A673 (cell line): ENCODE data around the gene FBLN5. TPM values are rescaled to one million over a fixed set of nuclear protein-coding genes. Genes with fewer than 3 reads are reported as not detected.

Source experiments
- BruUV-seq: library from RNA; stranded (reverse); fragments of 400-500 nt; replicated peaks from 2 replicates; lab custom pipeline; 2021; lab: Mats Ljungman, UMichigan
- CTCF ChIA-PET: fragments of 300-600 bp; sonication (Branson Sonifier 250); formaldehyde crosslinking; loops from one replicate; lab custom pipeline; 2022; ENCODE audit warnings: antibody characterized with exemption; lab: Charles Lee
- POLR2A ChIA-PET: fragments of 300-600 bp; sonication (Branson Sonifier 250); formaldehyde crosslinking; loops from one replicate; lab custom pipeline; 2022; ENCODE audit warnings: antibody characterized with exemption; ENCODE audit not compliant: low non-redundant PET; lab: Charles Lee
- DNase-seq: peaks from one replicate; pipeline ENCODE4 v3.0.0-alpha.2; 2015; ENCODE audit warnings: low spot score
- H3K27ac ChIP-seq: fragments of 200-600 bp; sonication (generic); 2 replicates; pipeline ENCODE4 v1.5.1; 2016; ENCODE audit warnings: mixed run types, low read depth, mild to moderate bottlenecking, mixed read lengths, antibody characterized with exemption, low read length; ENCODE audit not compliant: poor library complexity, severe bottlenecking
- H3K27me3 ChIP-seq: fragments of 200-600 bp; sonication (generic); replicated peaks from 2 replicates; pipeline ENCODE4 v1.6.1; 2017; ENCODE audit warnings: mixed run types, low read depth, mild to moderate bottlenecking, mixed read lengths, antibody characterized with exemption, low read length; ENCODE audit not compliant: insufficient read depth, poor library complexity
- H3K36me3 ChIP-seq: fragments of 200-600 bp; sonication (generic); 2 replicates; pipeline ENCODE4 v1.6.1; 2016; ENCODE audit warnings: mixed run types, mild to moderate bottlenecking, mixed read lengths, antibody characterized with exemption, low read length; ENCODE audit not compliant: insufficient read depth, poor library complexity, severe bottlenecking
- H3K4me1 ChIP-seq: fragments of 200-600 bp; sonication (generic); 2 replicates; pipeline ENCODE4 v1.6.1; 2017; ENCODE audit warnings: mixed run types, mild to moderate bottlenecking, mixed read lengths, antibody characterized with exemption, low read length; ENCODE audit not compliant: insufficient read depth, poor library complexity, severe bottlenecking
- H3K4me3 ChIP-seq: fragments of 200-600 bp; sonication (generic); 2 replicates; pipeline ENCODE4 v1.5.1; 2016; ENCODE audit warnings: low read depth, mixed run types, mild to moderate bottlenecking, mixed read lengths, low read length; ENCODE audit not compliant: poor library complexity, severe bottlenecking
- H3K9me3 ChIP-seq: fragments of 200-600 bp; sonication (generic); 2 replicates; pipeline ENCODE4 v1.6.1; 2016; ENCODE audit warnings: mixed run types, low read depth, mild to moderate bottlenecking, mixed read lengths, antibody characterized with exemption, low read length; ENCODE audit not compliant: poor library complexity, severe bottlenecking
- CTCF ChIP-seq: fragments of 300-800, 200-600 bp; sonication (generic); conservative IDR thresholded peaks from 2 replicates; pipeline ENCODE4 v1.5.1; 2017; ENCODE audit warnings: low read depth, mild to moderate bottlenecking, antibody characterized with exemption, low read length, moderate library complexity, mixed read lengths
- EZH2 ChIP-seq: fragments of 200-600 bp; sonication (generic); IDR thresholded peaks from 2 replicates; pipeline ENCODE4 v1.6.1; 2017; ENCODE audit warnings: borderline replicate concordance, low read depth, mild to moderate bottlenecking, mixed read lengths, antibody characterized with exemption, low read length; ENCODE audit not compliant: poor library complexity, severe bottlenecking
- intact Hi-C: fragments of 100-400 bp; cut with micrococcal nuclease; formaldehyde crosslinking; loops from one replicate; pipeline ENCODE4 v1.10.0; 2022; ENCODE audit not compliant: unreplicated experiment
- total RNA-seq: library from RNA; stranded (reverse); gene quantifications from 2 replicates; pipeline ENCODE4 v1.2.3, GENCODE V29; 2021

FBLN5 gene
- total RNA-seq, 1 experiment from 2014 or later, result 10.7 TPM

- Histone ChIP-seq H3K36me3 (no peaks in the 10 kb centered on the region), H3K9me3 (no peaks in the 10 kb centered on the region), H3K27ac (no peak overlapping the region), H3K27me3 (no peaks in the 10 kb centered on the region), H3K4me3 (no peak overlapping the region), H3K4me1 (no peaks in the 10 kb centered on the region)
- TF ChIP-seq EZH2 (no peak), CTCF (no peak)
- no TSS peak for BruUV-seq
- intact Hi-C loops, result no loop called here
- DNase-seq, result no peak
- CTCF ChIA-PET, result no interaction called here
- POLR2A ChIA-PET, result no interaction called here
Measured at GRCh38 chr14:91890291-91890749, 57.2 kb downstream of the FBLN5 start.

DNA sequence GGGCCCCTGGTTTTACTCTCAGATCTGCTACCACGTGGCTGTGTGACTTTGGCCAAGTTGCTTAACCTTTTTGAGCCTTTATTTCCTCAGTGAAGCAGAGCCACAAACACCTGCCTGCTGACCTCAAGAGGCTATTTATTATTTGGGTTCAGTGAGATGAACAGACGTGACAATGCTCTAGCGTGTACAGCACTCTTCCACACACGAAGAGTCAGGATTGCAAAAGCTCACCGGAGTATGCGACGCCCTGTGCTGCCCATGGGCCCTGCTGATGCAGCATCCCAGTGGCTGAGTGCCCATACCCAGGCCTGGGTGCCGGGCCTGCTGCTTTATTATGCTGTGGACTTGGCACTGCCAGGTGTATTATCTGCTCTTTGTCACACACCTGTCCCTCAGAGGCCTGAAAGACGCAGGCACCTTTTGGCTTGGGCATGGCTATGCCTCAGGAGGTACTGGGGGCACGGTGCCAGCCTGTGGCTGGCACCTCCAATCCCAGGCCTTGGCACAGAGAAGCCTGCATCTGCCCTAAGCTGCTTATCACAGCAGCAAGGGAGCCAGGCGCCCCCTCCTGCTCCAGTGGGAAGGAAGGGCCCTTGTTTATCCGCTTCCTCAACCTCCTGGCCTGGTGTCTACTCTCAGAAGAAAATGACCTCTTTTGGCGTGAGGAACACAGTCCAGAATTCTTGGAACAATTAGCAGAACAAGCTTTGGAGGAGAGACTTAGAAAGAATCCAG lies 57.9 kb downstream of the FBLN5 start:
- TF ChIP-seq EZH2 (no peak), CTCF (no peak)
- H3K36me3 ChIP-seq, result no peaks in the 10 kb centered on the region
- POLR2A ChIA-PET, result no interaction called here
- CTCF ChIA-PET, result no interaction called here
- H3K4me1 ChIP-seq, result no peaks in the 10 kb centered on the region
- H3K27me3 ChIP-seq, result no peaks in the 10 kb centered on the region
- no peak for DNase-seq
- H3K27ac ChIP-seq, result no peak overlapping the region
- no peak overlapping the region for H3K4me3 ChIP-seq
- intact Hi-C loops, result no loop called here
- H3K9me3 ChIP-seq, result no peaks in the 10 kb centered on the region
- BruUV-seq, result no TSS peak

- no peak overlapping the region for H3K27ac ChIP-seq
- no peak for DNase-seq
- H3K27me3 ChIP-seq, result no peaks in the 10 kb centered on the region
- BruUV-seq, result no TSS peak
- POLR2A ChIA-PET, result no interaction called here
- no peaks in the 10 kb centered on the region for H3K36me3 ChIP-seq
- CTCF ChIA-PET, result no interaction called here
- TF ChIP-seq EZH2, result no peak
- TF ChIP-seq CTCF, result no peak
- H3K4me1 ChIP-seq, result no peaks in the 10 kb centered on the region
- H3K9me3 ChIP-seq, result no peaks in the 10 kb centered on the region
- intact Hi-C loops, result no loop called here
- no peak overlapping the region for H3K4me3 ChIP-seq
Measured at GRCh38 chr14:91888641-91889476, 58.6 kb downstream of the FBLN5 start.
